Stimulated activated CD8-positive, alpha-beta memory T cell treated with anti-CD3 and anti-CD28 coated beads, Interleukin-12 subunit alpha, Interleukin-12 subunit beta, amount 100 ng/mL, for 24 hours (primary cell): Measurements from ENCODE around the gene MPI.
A peak's percentile ranks its signal among the peaks of the same experiment; 100 is the strongest.
"Not testable (repeated sequence)": the region's sequence is repeated elsewhere in the genome, so short reads cannot be mapped to it uniquely, and the experiment has no call there.

Source experiments
- DNase-seq: peaks from one replicate; pipeline ENCODE4 v3.0.0-alpha.2; 2020; ENCODE audit errors: extremely low read depth

MPI gene

GRCh38 chr15:74863239-74864056 is 26.4 kb upstream of the MPI start:
- no peak for DNase-seq

- no peak for DNase-seq
Observed at GRCh38 chr15:74864296-74864695, 25.5 kb upstream of the MPI start.

- no peak for DNase-seq
Observed at GRCh38 chr15:74865316-74865715, 24.5 kb upstream of the MPI start.

- DNase-seq: no peak
Observed at GRCh38 chr15:74866090-74866489, 23.8 kb upstream of the MPI start.

- DNase-seq: no peak
Observed at GRCh38 chr15:74867466-74868038, 22.3 kb upstream of the MPI start.

GRCh38 chr15:74868059-74868458 is 21.8 kb upstream of the MPI start:
- no peak for DNase-seq

GRCh38 chr15:74869372-74869725 is 20.5 kb upstream of the MPI start:
- no peak for DNase-seq

GRCh38 chr15:74869726-74870407 is 20.0 kb upstream of the MPI start:
- no peak for DNase-seq

GRCh38 chr15:74870436-74871215 is 19.2 kb upstream of the MPI start:
- DNase-seq: no peak

GRCh38 chr15:74872702-74873035 is 17.2 kb upstream of the MPI start:
- no peak for DNase-seq

GRCh38 chr15:74873036-74873755 is 16.6 kb upstream of the MPI start, which contains the start of gene SCAMP2:
Gene SCAMP2 (minus strand): TSS chr15:74873365. CDS start chr15:74873255, 110 bp downstream.
- DNase-seq: peak; percentile 80

- no peak for DNase-seq
Observed at GRCh38 chr15:74873756-74874424, 16.0 kb upstream of the MPI start.

GRCh38 chr15:74878273-74878672 is 11.6 kb upstream of the MPI start:
- no peak for DNase-seq

GRCh38 chr15:74882528-74882927 is 7.3 kb upstream of the MPI start:
- no peak for DNase-seq

GRCh38 chr15:74884428-74885223 is 5.2 kb upstream of the MPI start:
- no peak for DNase-seq

- DNase-seq: no peak
Observed at GRCh38 chr15:74885461-74885860, 4.4 kb upstream of the MPI start.

- DNase-seq: not testable (repeated sequence)
Observed at GRCh38 chr15:74887537-74888193, 2.2 kb upstream of the MPI start.

- no peak for DNase-seq
Observed at GRCh38 chr15:74888716-74889115, 1.1 kb upstream of the MPI start.

- DNase-seq: no peak
Observed at GRCh38 chr15:74889390-74889882, 406 bp upstream of the MPI start.

GRCh38 chr15:74890665-74890960 is 771 bp downstream of the MPI start:
- no peak for DNase-seq
